HG03342 (cell line): Measurements from ENCODE around the gene ATP4B.

Source experiments
- ATAC-seq: cut with Tn5 transposase; IDR thresholded peaks from one replicate; pipeline ENCODE4 v1.9.1; 2021; ENCODE audit warnings: mild to moderate bottlenecking, moderate library complexity; ENCODE audit not compliant: unreplicated experiment

Gene ATP4B

GRCh38 chr13:113643593-113643992 lies 14.4 kb downstream of the ATP4B start:
- ATAC-seq = no peak

DNA sequence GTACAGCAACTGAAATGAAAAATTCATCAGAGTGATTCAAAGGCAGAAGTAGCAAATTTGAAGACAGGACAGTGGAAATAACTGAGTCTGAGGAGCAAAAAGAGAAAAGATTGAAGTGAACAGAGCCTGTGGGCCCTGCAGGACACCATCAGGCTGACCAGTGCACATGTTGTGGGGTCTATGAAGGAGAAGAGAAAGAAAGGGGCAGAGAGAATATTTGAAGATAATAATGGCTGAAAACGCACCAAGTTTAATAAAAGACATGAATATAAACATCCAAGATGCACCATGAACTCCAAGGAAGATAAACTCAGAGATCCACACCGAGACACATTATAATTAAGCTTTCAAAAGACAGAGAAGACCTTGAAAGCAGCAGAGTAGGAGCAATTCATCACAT lies 15.4 kb downstream of the ATP4B start:
- no peak for ATAC-seq

GRCh38 chr13:113641426-113641825 lies 16.6 kb downstream of the ATP4B start:
- ATAC-seq = no peak

GRCh38 chr13:113639616-113640262 lies 18.3 kb downstream of the ATP4B start:
- no peak for ATAC-seq

GRCh38 chr13:113638806-113639205 lies 19.2 kb downstream of the ATP4B start:
- no peak for ATAC-seq

GRCh38 chr13:113638173-113638746 lies 19.7 kb downstream of the ATP4B start:
- ATAC-seq = no peak

DNA sequence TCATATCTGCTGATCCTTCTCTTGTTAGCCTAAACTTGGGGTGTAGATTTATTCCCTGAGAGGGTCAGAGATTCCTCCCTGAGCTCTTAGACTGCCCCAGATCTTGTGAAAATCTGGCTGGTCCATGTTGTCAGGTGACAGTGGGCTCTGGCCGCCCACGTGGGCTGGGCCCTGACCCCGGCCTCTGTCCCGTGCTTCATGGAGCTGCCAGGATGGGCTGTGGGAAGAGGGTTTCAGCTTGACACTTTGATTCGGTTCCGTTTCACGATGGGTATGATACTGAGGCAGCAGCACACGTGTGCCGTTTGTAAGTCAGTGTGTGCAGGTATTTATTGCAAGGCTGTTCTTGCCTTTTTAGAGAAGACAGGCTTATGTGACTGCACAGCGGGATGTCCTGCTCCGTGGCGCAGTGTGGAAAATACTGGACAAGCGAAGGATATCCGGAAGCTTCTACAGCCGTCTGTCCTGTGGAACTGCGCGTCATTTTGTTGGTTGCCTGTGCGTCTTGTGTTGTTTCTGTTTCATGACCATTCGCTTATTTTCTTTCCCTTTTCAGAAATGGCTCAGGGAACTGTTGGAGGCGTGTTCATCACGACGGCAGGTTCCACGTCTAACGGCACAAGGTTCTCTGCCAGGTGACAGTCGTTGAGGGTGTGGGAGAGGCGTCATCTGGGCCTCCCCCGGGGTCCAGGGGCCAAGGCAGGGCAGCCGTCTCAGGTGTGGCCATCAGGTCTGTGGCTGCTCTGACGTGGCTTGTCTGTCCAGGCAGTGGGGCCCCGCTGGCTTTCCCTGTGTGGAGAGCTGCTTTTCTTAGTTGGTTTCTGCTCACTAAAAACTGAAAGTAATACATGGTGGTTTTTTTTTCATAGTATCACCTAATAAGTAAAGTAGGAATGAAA lies 20.5 kb downstream of the ATP4B start:
- no peak for ATAC-seq

- ATAC-seq = no peak
Measured at GRCh38 chr13:113636266-113636963, 21.6 kb downstream of the ATP4B start.

GRCh38 chr13:113635709-113636108 lies 22.3 kb downstream of the ATP4B start:
- no peak for ATAC-seq

- no peak for ATAC-seq
Measured at GRCh38 chr13:113635048-113635420, 23.0 kb downstream of the ATP4B start.

- no peak for ATAC-seq
Measured at GRCh38 chr13:113634279-113635047, 23.5 kb downstream of the ATP4B start.

- ATAC-seq = no peak
Measured at GRCh38 chr13:113633485-113633873, 24.5 kb downstream of the ATP4B start.

GRCh38 chr13:113632706-113633484 lies 25.1 kb downstream of the ATP4B start:
- ATAC-seq = no peak

- ATAC-seq = no peak
Measured at GRCh38 chr13:113631341-113632095, 26.5 kb downstream of the ATP4B start.

DNA sequence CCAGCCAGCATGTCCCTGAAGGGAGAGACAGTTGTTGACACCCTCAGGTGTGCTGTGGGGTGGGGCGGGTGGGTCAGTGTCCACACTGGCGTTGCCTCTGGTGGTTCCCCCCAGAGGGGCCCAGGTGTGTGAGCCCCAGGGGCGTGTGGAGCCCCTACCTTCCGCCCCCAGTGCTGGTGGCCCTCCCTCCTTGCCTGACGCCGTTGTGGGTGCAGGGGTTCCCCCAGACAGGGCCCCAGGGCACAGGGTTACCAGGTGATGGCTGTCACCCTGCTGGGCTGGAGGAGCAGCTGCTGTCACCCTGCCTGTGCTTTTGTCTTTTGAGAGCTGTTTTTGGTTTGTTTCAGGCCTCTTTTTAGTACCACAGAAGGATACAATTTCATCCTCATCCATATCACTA lies 27.2 kb downstream of the ATP4B start:
- no peak for ATAC-seq

GRCh38 chr13:113630296-113630695 lies 27.7 kb downstream of the ATP4B start:
- ATAC-seq = no peak

GRCh38 chr13:113629866-113630265 lies 28.1 kb downstream of the ATP4B start:
- no peak for ATAC-seq

DNA sequence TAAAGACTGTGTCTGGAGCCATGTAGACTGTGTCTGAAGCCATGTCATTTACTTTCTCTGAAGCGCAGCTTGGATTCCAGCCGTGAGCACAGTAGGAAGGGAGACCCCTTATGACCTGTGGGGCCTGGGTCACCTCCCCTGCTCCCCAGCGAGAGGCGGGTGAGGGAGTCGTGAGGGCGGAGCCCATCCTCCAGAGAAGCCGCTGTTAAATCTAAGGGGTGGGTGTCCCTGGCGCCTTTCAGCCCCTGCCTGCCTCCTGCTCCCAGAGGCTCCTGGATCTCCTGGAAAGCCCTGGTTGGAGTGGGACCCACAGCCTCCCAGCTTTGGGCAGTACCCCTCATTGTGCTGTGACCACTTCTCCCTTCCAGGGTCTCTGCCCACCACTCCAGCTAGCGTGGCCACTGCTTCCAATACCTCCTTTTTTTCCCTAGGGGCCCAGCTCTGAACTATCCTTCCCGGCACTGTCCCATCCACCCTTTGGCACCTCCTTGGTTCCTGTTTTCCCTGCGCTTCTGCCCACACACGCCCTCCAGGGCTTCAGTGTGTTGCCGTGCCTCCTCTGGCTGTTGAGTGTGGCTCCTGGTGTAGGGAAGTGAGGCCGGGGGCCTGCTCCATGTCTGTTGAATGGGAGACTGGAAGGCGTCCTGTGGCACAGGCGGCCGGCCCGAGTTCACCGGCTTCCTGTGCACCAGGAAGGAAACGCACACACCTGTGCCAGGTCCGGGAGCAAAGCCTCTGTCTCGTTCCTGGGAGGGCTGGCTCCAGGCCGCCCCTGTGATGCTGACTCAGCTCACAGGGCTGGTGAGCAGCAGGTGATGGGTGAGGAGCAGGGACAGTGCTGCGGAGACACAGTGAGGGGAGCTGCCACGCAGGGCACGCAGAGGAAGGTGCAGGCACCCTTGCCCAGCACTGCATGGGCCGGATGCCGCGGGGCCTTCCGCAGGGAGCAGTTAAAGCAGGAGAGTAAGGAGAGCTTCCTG lies 29.4 kb downstream of the ATP4B start:
- ATAC-seq = no peak
